GM19043 (cell line): ENCODE results near the gene CST9.
"Not testable (repeated sequence)": the region's sequence is repeated elsewhere in the genome, so short reads cannot be mapped to it uniquely, and the experiment has no call there.

ENCODE experiments used
- ATAC-seq: cut with Tn5 transposase; IDR thresholded peaks from one replicate; pipeline ENCODE4 v1.9.1; 2021; ENCODE audit warnings: low read depth; ENCODE audit not compliant: unreplicated experiment

The CST9 gene

DNA sequence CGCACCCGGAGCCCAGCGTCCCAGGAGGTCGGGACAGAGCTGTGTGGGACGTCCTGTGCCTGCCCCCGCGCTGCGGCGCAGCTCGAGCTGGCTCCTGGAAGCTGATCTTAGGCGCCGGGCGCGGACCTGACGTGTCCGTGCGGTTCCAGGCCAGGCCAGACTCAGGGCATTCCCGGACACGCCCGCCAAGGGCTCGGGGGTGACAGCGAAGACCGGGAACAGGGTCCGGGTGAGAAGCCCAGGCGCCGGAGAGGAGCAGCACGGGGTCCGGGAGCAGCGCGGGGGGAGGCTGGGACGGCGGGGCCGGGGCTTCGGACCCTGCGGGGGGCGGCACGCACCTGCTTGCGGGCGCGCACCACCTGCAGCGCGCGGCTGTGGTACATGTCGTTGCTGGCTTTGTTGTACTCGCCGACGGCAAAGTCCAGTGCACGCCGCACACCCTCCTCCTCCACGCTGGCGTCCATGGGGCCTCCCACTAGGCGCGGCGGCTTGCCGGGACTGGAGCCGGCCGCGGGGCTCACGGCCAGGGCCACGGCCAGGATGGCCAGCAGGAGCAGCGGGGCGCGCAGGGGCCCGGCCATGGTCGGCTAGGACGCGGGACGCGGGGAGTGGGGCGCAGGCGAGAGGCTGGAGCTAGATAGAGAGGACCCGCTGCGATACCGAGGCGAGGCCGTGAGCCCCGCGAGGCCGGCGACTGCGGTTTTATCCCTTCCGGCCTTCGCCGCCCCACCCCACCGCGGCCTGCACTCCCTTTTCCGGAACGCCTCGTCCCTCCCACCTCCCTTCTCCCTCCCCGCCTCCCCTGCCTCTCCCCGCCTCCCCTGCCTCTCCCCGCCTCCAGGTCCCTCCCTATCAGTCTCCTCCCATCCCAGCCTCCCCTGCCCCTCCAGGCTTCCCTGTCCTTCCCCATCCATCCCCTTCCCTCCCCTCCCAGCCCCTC, 31.8 kb upstream of the CST9 start, which contains the start of gene CST3:
TSS of gene CST3 (minus strand) at position 674 of the 940 bp plus-strand sequence. CDS start at position 581, 93 bp downstream.
- peak; percentile 64 for ATAC-seq

DNA sequence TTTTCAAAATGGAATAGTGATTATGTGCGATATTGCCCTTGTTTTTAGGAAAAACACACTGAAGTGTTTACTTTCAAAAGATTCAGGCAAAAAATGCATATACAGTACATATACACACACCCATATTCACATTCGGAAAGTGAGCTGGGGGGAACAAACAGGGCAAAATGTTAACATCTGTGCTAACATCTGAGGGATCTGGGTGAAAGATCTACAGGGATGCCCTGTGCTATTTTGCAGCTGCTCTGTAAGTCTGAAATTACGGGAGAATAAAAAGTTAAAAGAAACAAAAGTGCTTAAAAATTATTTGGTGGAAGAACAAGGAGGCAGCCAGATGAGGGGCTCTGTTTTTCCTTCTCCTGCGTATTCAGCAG, 31.2 kb upstream of the CST9 start:
- ATAC-seq = no peak

DNA sequence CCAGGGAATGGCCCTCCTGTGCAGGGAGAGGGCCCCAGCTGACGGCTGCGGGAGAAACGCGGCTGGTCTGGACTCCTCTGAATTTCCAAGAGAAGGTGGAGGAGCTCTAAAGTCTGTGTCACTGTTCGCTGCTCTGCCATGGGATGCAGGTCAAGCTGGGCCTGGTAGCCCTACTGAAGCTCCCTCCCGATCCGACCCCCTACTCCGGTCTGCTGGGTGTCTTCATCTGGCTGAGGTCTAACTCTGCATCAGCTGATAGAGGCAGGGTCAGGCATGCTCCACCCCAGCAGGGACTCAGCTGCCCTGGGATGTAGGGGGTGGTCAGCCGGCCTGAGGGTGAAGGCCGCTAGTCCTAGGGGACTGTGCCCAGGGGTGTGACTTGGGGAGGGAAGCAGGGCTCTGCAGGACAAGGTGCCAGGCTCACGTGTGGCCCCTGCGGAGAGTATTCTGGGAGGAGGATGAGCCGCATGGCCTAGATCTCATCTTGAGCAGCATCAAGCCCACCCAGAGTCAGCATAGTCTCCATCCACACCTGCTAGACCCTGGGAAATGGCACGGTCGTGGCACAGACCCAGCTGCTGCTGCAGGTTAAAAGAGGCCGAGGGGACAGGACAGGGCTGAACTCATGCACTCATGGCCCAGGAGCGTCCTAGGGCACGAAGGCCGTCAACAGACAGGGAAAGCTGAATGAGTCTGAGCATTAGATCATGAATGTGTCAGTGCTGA, 30.6 kb upstream of the CST9 start:
- ATAC-seq = no peak

GRCh38 chr20:23635768-23636090, 30.0 kb upstream of the CST9 start:
- ATAC-seq = not testable (repeated sequence)

DNA sequence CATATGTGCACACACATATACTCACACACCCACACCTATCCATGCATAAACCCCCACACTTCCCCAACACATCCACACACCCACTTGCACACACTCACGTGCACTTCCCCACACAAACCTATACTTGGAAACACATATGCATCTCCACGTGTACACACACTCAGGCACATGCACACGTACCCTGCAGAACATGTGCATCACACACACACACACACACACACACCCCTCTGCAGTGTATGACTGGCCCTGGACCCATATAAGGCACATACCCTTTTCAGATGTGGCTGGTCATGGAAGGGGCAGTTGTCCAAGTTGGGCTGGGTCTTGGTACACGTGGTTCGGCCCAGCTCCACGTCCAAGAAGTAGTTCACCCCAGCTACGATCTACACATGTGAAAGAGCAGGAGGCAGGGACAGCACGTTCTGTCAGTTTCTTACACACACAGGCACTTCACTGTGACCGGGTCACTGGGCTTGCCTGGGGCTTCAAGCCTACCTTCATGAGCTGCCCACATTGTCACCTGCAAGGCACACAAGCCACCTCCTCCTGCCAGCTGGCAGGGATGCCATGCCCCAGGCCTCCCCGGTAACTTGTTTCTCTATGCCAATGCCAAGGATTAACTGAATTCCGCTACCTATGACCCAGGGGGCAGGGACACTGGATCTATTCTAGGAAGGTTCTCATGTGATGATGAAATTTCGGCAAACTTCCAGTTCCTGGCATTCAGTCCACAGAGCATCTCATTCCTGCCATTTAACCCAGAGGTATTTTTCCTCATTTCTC, 29.5 kb upstream of the CST9 start:
- ATAC-seq = no peak

GRCh38 chr20:23634044-23634801, 28.5 kb upstream of the CST9 start:
- no peak for ATAC-seq

- no peak for ATAC-seq
Observed at GRCh38 chr20:23632711-23633573, 27.2 kb upstream of the CST9 start.

GRCh38 chr20:23631981-23632710, 26.4 kb upstream of the CST9 start:
- no peak for ATAC-seq

- ATAC-seq = no peak
Observed at GRCh38 chr20:23631226-23631822, 25.6 kb upstream of the CST9 start.

DNA sequence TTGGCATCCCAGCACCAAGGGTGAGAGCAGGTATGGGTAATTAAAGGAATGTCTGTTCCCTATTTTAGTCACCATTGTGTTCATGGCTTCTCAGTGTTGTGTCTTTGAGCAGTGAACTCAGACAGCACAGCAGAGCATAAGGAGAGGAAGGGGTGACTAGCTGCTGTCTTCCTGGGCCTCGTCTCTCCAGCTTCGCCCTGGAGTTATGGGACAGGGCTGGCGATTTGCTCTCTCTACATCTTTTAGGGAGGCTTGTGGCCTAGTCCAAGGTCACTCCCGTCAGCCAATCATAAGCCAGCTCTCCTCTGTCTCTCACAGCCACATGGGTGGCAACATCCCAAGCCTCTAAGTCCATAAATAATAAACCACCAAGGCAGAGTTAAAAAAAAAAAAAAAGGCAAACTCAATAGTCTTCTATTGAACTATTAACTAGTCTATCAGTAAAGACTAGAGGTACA, 24.7 kb upstream of the CST9 start:
- ATAC-seq = no peak

- ATAC-seq = no peak
Observed at GRCh38 chr20:23629542-23630391, 24.1 kb upstream of the CST9 start.

GRCh38 chr20:23629017-23629541, 23.4 kb upstream of the CST9 start:
- no peak for ATAC-seq

- ATAC-seq = no peak
Observed at GRCh38 chr20:23628402-23629016, 22.8 kb upstream of the CST9 start.

GRCh38 chr20:23627501-23627900, 21.8 kb upstream of the CST9 start:
- no peak for ATAC-seq

DNA sequence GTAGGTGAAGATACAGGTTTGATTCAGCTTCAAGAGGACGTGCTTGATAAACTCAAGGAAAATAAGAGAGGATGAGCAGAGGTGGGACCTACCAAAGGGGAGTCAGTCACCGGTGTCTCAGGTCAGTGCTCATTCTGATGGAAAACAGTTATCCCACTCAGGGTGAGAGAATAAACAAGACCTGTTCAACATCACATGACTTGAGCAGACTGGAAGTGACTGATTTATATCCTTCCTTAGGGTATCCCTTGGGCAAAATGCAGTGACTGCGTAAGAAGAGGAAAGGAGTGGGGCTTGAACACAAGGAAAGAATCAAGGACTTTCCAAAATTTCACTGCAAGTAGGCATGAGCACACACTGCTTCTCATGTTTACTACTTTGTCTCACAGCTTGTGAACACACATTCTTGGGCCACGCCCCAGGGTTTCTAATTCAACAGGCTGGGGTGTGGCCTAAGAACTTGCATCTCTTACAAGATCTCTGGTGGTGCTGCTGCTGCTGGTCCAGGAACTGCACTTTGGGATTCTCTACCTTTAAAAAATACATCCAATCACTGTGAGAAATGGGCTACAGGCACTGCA, 20.4 kb upstream of the CST9 start:
- ATAC-seq = no peak

DNA sequence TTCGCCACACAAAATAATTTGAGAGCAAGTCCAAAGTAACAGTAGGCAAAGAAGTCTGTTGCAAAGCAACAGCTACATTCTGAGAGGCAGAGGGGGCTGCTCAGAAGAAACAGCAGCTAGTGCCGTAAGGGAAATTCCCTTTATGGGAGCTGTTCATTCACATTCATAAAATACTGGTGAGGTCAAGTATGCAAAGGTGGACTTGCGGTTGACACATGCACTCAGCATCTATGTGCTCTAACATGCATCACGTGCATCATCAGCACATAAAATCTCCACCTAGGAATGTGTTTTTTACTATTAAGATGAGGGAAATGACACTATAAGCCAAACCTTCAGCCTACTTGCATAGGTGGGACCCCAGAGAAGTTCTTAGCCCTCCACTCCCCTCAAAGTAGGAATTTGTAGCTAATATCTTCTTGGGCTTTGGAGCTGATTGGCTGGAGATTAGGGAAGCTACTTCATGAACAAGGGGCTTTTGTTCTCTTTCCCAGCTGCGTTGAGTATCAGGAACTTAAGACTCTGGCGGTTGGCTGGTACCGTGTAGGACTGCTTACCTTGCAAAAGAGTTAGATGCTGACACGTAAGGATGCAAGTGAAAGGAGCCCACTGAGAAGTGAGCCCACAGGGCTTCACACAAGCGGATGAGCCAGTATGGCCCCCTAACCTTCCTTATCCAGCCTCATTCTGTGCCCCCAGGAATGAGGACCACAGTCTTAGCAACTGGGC, 19.7 kb upstream of the CST9 start:
- no peak for ATAC-seq
